MCF 10A (cell line): Measurements from ENCODE around the gene VN1R2. TPM values are rescaled to one million over a fixed set of nuclear protein-coding genes. Genes with fewer than 3 reads are reported as not detected.
"Not testable (repeated sequence)": the region's sequence is repeated elsewhere in the genome, so short reads cannot be mapped to it uniquely, and the experiment has no call there.

Experiments used
- Bru-seq: library from RNA; stranded (reverse); fragments of 400-500 nt; gene quantifications from one replicate; lab custom pipeline; 2021; lab: Mats Ljungman, UMichigan
- BruChase-seq, 2 experiments: library from RNA; stranded (reverse); fragments of 400-500 nt; gene quantifications; one replicate each; lab custom pipeline; 2021; lab: Mats Ljungman, UMichigan
- BruUV-seq: library from RNA; stranded (reverse); fragments of 400-500 nt; replicated peaks from 2 replicates; lab custom pipeline; 2021; lab: Mats Ljungman, UMichigan
- CTCF ChIA-PET: fragments of 300-600 bp; sonication (Branson Sonifier 250); formaldehyde crosslinking; extraction: SDS; loops from one replicate; lab custom pipeline; 2021; ENCODE audit warnings: antibody characterized with exemption, inconsistent platforms; lab: Yijun Ruan, JAX
- POLR2A ChIA-PET: fragments of 300-600, 350-650 bp; sonication (Branson Sonifier 250); formaldehyde crosslinking; extraction: SDS; loops from one replicate; lab custom pipeline; 2020; ENCODE audit warnings: antibody characterized with exemption, inconsistent platforms; lab: Yijun Ruan, JAX
- DNase-seq: peaks from one replicate; pipeline ENCODE4 v3.0.0-alpha.2; 2018; ENCODE audit not compliant: unreplicated experiment
- H3K27ac Mint-ChIP-seq: one replicate; pipeline ENCODE4 v1.8.0; 2022; ENCODE audit warnings: mild to moderate bottlenecking, low read depth, mixed read lengths; ENCODE audit not compliant: unreplicated experiment
- H3K27me3 Mint-ChIP-seq: one replicate; pipeline ENCODE4 v1.8.0; 2022; ENCODE audit warnings: mixed read lengths; ENCODE audit not compliant: insufficient read depth, unreplicated experiment
- H3K36me3 Mint-ChIP-seq: one replicate; pipeline ENCODE4 v1.8.0; 2022; ENCODE audit warnings: mild to moderate bottlenecking, moderate library complexity, mixed read lengths; ENCODE audit not compliant: insufficient read depth, unreplicated experiment
- H3K4me1 Mint-ChIP-seq: one replicate; pipeline ENCODE4 v1.8.0; 2022; ENCODE audit warnings: mixed read lengths; ENCODE audit not compliant: insufficient read depth, unreplicated experiment
- H3K4me3 Mint-ChIP-seq: one replicate; pipeline ENCODE4 v1.8.0; 2022; ENCODE audit warnings: mild to moderate bottlenecking, moderate library complexity, mixed read lengths; ENCODE audit not compliant: unreplicated experiment
- H3K9me3 Mint-ChIP-seq: one replicate; pipeline ENCODE4 v1.8.0; 2022; ENCODE audit warnings: mixed read lengths; ENCODE audit not compliant: unreplicated experiment
- CTCF ChIP-seq: fragments of 200-600 bp; IDR thresholded peaks from one replicate; pipeline ENCODE4 v1.8.0; 2022; ENCODE audit warnings: antibody characterized with exemption, mild to moderate bottlenecking; ENCODE audit not compliant: unreplicated experiment
- intact Hi-C: fragments of 100-400 bp; cut with micrococcal nuclease; formaldehyde crosslinking; loops from 2 replicates; pipeline ENCODE4 v1.14.1; 2022
- long read RNA-seq: library from polyadenylated mRNA; stranded (forward); transcript quantifications from one replicate; pipeline ENCODE4 v2.0.0, GENCODE V29; 2022
- total RNA-seq: library from RNA; stranded (reverse); gene quantifications from 2 replicates; pipeline ENCODE4 v1.2.3, GENCODE V29; 2022

The VN1R2 gene
- total RNA-seq = not detected in 2 replicates
- not detected for Bru-seq, nascent RNA
- BruChase-seq, experiment 1, labeled RNA remaining after a 6-hour chase = not detected
- BruChase-seq, experiment 2, labeled RNA remaining after a 2-hour chase = not detected
- long read RNA-seq = 0 reads

GRCh38 chr19:53257715-53258342 is at the start of gene VN1R2:
Gene VN1R2, plus strand, starts transcription at chr19:53258292. Its CDS starts 84 bp downstream, at chr19:53258376.
- H3K27ac Mint-ChIP-seq, H3K27me3 Mint-ChIP-seq, H3K4me1 Mint-ChIP-seq, H3K4me3 Mint-ChIP-seq, BruUV-seq, intact Hi-C loops, POLR2A ChIA-PET, DNase-seq, H3K36me3 Mint-ChIP-seq: not testable (repeated sequence)
- CTCF ChIA-PET = interaction anchor here (0.8 kb wide), 1 partner anchor 9 kb away, joined by 3 read pairs; no protein-coding TSS in a partner anchor
- peaks cover 18% of the 10 kb centered on the region for H3K9me3 Mint-ChIP-seq

GRCh38 chr19:53211554-53211953 is 46.5 kb upstream of the VN1R2 start:
- H3K27ac Mint-ChIP-seq, POLR2A ChIA-PET, H3K4me3 Mint-ChIP-seq, H3K4me1 Mint-ChIP-seq, H3K36me3 Mint-ChIP-seq, CTCF ChIA-PET, intact Hi-C loops, BruUV-seq, H3K27me3 Mint-ChIP-seq, DNase-seq: not testable (repeated sequence)
- peaks cover 42% of the 10 kb centered on the region for H3K9me3 Mint-ChIP-seq

GRCh38 chr19:53212703-53213320 is 45.3 kb upstream of the VN1R2 start:
- no peak for DNase-seq
- Mint-ChIP-seq H3K4me3 (no peak overlapping the region), H3K27ac (no peak overlapping the region), H3K4me1 (no peaks in the 10 kb centered on the region), H3K9me3 (peaks cover 37% of the 10 kb centered on the region), H3K27me3 (no peaks in the 10 kb centered on the region), H3K36me3 (no peaks in the 10 kb centered on the region)
- POLR2A ChIA-PET = no interaction called here
- no TSS peak for BruUV-seq
- CTCF ChIA-PET = no interaction called here
- intact Hi-C loops = no loop called here
- no peak for TF ChIP-seq CTCF

- H3K27me3 Mint-ChIP-seq, POLR2A ChIA-PET, H3K4me1 Mint-ChIP-seq, intact Hi-C loops, H3K27ac Mint-ChIP-seq, H3K36me3 Mint-ChIP-seq, BruUV-seq, DNase-seq, CTCF ChIA-PET, H3K4me3 Mint-ChIP-seq: not testable (repeated sequence)
- H3K9me3 Mint-ChIP-seq = peaks cover 42% of the 10 kb centered on the region
Measured at GRCh38 chr19:53222716-53223115, 35.4 kb upstream of the VN1R2 start.

GRCh38 chr19:53224606-53225005 is 33.5 kb upstream of the VN1R2 start:
- CTCF ChIA-PET = no interaction called here
- Mint-ChIP-seq H3K4me3 (no peak overlapping the region), H3K27ac (no peak overlapping the region), H3K27me3 (no peaks in the 10 kb centered on the region), H3K36me3 (no peaks in the 10 kb centered on the region), H3K9me3 (peaks cover 33% of the 10 kb centered on the region), H3K4me1 (no peaks in the 10 kb centered on the region)
- TF ChIP-seq CTCF = no peak
- intact Hi-C loops = no loop called here
- no TSS peak for BruUV-seq
- POLR2A ChIA-PET = no interaction called here
- DNase-seq = no peak
